HG02973 (cell line): ENCODE measurements around the gene CEACAM19.
"Not testable (repeated sequence)": the region's sequence is repeated elsewhere in the genome, so short reads cannot be mapped to it uniquely, and the experiment has no call there.

Experiments
- ATAC-seq: cut with Tn5 transposase; IDR thresholded peaks from one replicate; pipeline ENCODE4 v1.9.1; 2021; ENCODE audit warnings: moderate library complexity; ENCODE audit not compliant: unreplicated experiment

Gene CEACAM19

GRCh38 chr19:44698492-44699201, 27.4 kb downstream of the CEACAM19 start, which contains the start of gene CEACAM16:
Gene CEACAM16, plus strand, starts transcription at chr19:44699151. Its CDS starts 2,306 bp downstream, at chr19:44701457.
- ATAC-seq: no peak

- no peak for ATAC-seq
Observed at GRCh38 chr19:44700547-44700946, 29.3 kb downstream of the CEACAM19 start.

GRCh38 chr19:44701228-44701627, 29.9 kb downstream of the CEACAM19 start:
- no peak for ATAC-seq

- ATAC-seq: no peak
Observed at GRCh38 chr19:44702551-44703176, 31.4 kb downstream of the CEACAM19 start.

- ATAC-seq: no peak
Observed at GRCh38 chr19:44703336-44704078, 32.2 kb downstream of the CEACAM19 start.

- no peak for ATAC-seq
Observed at GRCh38 chr19:44704982-44705381, 33.7 kb downstream of the CEACAM19 start.

- ATAC-seq: no peak
Observed at GRCh38 chr19:44705502-44706010, 34.3 kb downstream of the CEACAM19 start.

- no peak for ATAC-seq
Observed at GRCh38 chr19:44706506-44707236, 35.4 kb downstream of the CEACAM19 start.

GRCh38 chr19:44707794-44708193, 36.5 kb downstream of the CEACAM19 start:
- ATAC-seq: no peak

- no peak for ATAC-seq
Observed at GRCh38 chr19:44708940-44709339, 37.7 kb downstream of the CEACAM19 start.

GRCh38 chr19:44709434-44710266, 38.4 kb downstream of the CEACAM19 start:
- ATAC-seq: not testable (repeated sequence)

GRCh38 chr19:44710483-44710882, 39.2 kb downstream of the CEACAM19 start:
- no peak for ATAC-seq

GRCh38 chr19:44712864-44713515, 41.7 kb downstream of the CEACAM19 start:
- ATAC-seq: no peak

- ATAC-seq: no peak
Observed at GRCh38 chr19:44714597-44715169, 43.4 kb downstream of the CEACAM19 start.

- no peak for ATAC-seq
Observed at GRCh38 chr19:44717603-44718002, 46.3 kb downstream of the CEACAM19 start.

GRCh38 chr19:44718441-44719261, 47.4 kb downstream of the CEACAM19 start:
- no peak for ATAC-seq

- no peak for ATAC-seq
Observed at GRCh38 chr19:44719262-44719701, 48.0 kb downstream of the CEACAM19 start.

- not testable (repeated sequence) for ATAC-seq
Observed at GRCh38 chr19:44720396-44720795, 49.1 kb downstream of the CEACAM19 start.
